ENCODE data around the gene ZNF574. TPM values are rescaled to one million over a fixed set of nuclear protein-coding genes. Genes with fewer than 3 reads are reported as not detected.

Gene ZNF574
- total RNA-seq, 1 experiment from 2014 or later = 11.9 TPM

- in situ Hi-C loops (cut with HindIII; ENCODE audit: low pct_unique_long_range_greater_than_20kb, low sequenced_read_pairs) = no loop called here
- DNase-seq (ENCODE audit: low read depth, low spot score) = no peak
Observed at GRCh38 chr19:42052241-42052863, 23.6 kb upstream of the ZNF574 start.

- in situ Hi-C loops (cut with HindIII; ENCODE audit: low pct_unique_long_range_greater_than_20kb, low sequenced_read_pairs) = no loop called here
- DNase-seq (ENCODE audit: low read depth, low spot score) = no peak
Observed at GRCh38 chr19:42053037-42053935, 22.7 kb upstream of the ZNF574 start.

GRCh38 chr19:42054205-42054604 lies 21.8 kb upstream of the ZNF574 start:
- in situ Hi-C loops (cut with HindIII; ENCODE audit: low pct_unique_long_range_greater_than_20kb, low sequenced_read_pairs) = no loop called here
- no peak for DNase-seq (ENCODE audit: low read depth, low spot score)

GRCh38 chr19:42057846-42058245 lies 18.1 kb upstream of the ZNF574 start:
- no peak for DNase-seq (ENCODE audit: low read depth, low spot score)
- in situ Hi-C loops (cut with HindIII; ENCODE audit: low pct_unique_long_range_greater_than_20kb, low sequenced_read_pairs) = no loop called here

- in situ Hi-C loops (cut with HindIII; ENCODE audit: low pct_unique_long_range_greater_than_20kb, low sequenced_read_pairs) = no loop called here
- no peak for DNase-seq (ENCODE audit: low read depth, low spot score)
Observed at GRCh38 chr19:42059196-42059595, 16.8 kb upstream of the ZNF574 start.

GRCh38 chr19:42060117-42060516 lies 15.8 kb upstream of the ZNF574 start:
- no peak for DNase-seq (ENCODE audit: low read depth, low spot score)

GRCh38 chr19:42062381-42062780 lies 13.6 kb upstream of the ZNF574 start:
- in situ Hi-C loops (cut with HindIII; ENCODE audit: low pct_unique_long_range_greater_than_20kb, low sequenced_read_pairs) = no loop called here
- DNase-seq (ENCODE audit: low read depth, low spot score) = no peak

More at GRCh38 chr19:42060117-42060516, 15.8 kb upstream of the ZNF574 start:
- in situ Hi-C loops (cut with HindIII; ENCODE audit: low pct_unique_long_range_greater_than_20kb, low sequenced_read_pairs) = no loop called here

- DNase-seq (ENCODE audit: low read depth, low spot score) = no peak
- in situ Hi-C loops (cut with HindIII; ENCODE audit: low pct_unique_long_range_greater_than_20kb, low sequenced_read_pairs) = no loop called here
Observed at GRCh38 chr19:42064432-42064831, 11.5 kb upstream of the ZNF574 start.

- DNase-seq (ENCODE audit: low read depth, low spot score) = no peak
- in situ Hi-C loops (cut with HindIII; ENCODE audit: low pct_unique_long_range_greater_than_20kb, low sequenced_read_pairs) = no loop called here
Observed at GRCh38 chr19:42065051-42065450, 10.9 kb upstream of the ZNF574 start.

GRCh38 chr19:42065511-42065910 lies 10.5 kb upstream of the ZNF574 start:
- in situ Hi-C loops (cut with HindIII; ENCODE audit: low pct_unique_long_range_greater_than_20kb, low sequenced_read_pairs) = no loop called here
- no peak for DNase-seq (ENCODE audit: low read depth, low spot score)

GRCh38 chr19:42066075-42066754 lies 9.8 kb upstream of the ZNF574 start:
- DNase-seq (ENCODE audit: low read depth, low spot score) = peak; percentile 85
- in situ Hi-C loops (cut with HindIII; ENCODE audit: low pct_unique_long_range_greater_than_20kb, low sequenced_read_pairs) = no loop called here

- DNase-seq (ENCODE audit: low read depth, low spot score) = peak; percentile 8
- in situ Hi-C loops (cut with HindIII; ENCODE audit: low pct_unique_long_range_greater_than_20kb, low sequenced_read_pairs) = no loop called here
Observed at GRCh38 chr19:42067315-42067888, 8.6 kb upstream of the ZNF574 start.

- in situ Hi-C loops (cut with HindIII; ENCODE audit: low pct_unique_long_range_greater_than_20kb, low sequenced_read_pairs) = no loop called here
Observed at GRCh38 chr19:42068361-42068755, 7.6 kb upstream of the ZNF574 start.

GRCh38 chr19:42068756-42069571 lies 7.0 kb upstream of the ZNF574 start:
- no peak for DNase-seq (ENCODE audit: low read depth, low spot score)
- in situ Hi-C loops (cut with HindIII; ENCODE audit: low pct_unique_long_range_greater_than_20kb, low sequenced_read_pairs) = no loop called here

More at GRCh38 chr19:42068361-42068755, 7.6 kb upstream of the ZNF574 start:
- DNase-seq (ENCODE audit: low read depth, low spot score) = no peak

- DNase-seq (ENCODE audit: low read depth, low spot score) = no peak
- in situ Hi-C loops (cut with HindIII; ENCODE audit: low pct_unique_long_range_greater_than_20kb, low sequenced_read_pairs) = no loop called here
Observed at GRCh38 chr19:42069619-42070351, 6.2 kb upstream of the ZNF574 start, which contains the start of gene GRIK5. GRIK5 (minus strand) TSS chr19:42070206; CDS start chr19:42065770, 4,436 bp downstream.

- in situ Hi-C loops (cut with HindIII; ENCODE audit: low pct_unique_long_range_greater_than_20kb, low sequenced_read_pairs) = no loop called here
Observed at GRCh38 chr19:42071247-42071646, 4.7 kb upstream of the ZNF574 start.

More at GRCh38 chr19:42071247-42071646, 4.7 kb upstream of the ZNF574 start:
- no peak for DNase-seq (ENCODE audit: low read depth, low spot score)

Measured in SK-MEL-5 (cell line).